HepG2 (cell line): ENCODE data around the gene SPTBN4. TPM values are rescaled to one million over a fixed set of nuclear protein-coding genes. Genes with fewer than 3 reads are reported as not detected.

Experiments
- ATAC-seq: fragments of 200-7000 bp; cut with Tn5 transposase; 3 replicates; pipeline ENCODE4 v1.9.1; 2020; ENCODE audit warnings: mild to moderate bottlenecking, moderate library complexity
- BruUV-seq: library from RNA; stranded (reverse); fragments of 400-500 nt; replicated peaks from 2 replicates; lab custom pipeline; 2021; lab: Mats Ljungman, UMichigan
- CTCF ChIA-PET: fragments of 300-600 bp; formaldehyde crosslinking; extraction: SDS; loops from one replicate; lab custom pipeline; 2021; ENCODE audit warnings: low total read pairs, inconsistent platforms, low intra/inter-chr PET ratio; lab: Yijun Ruan, JAX
- POLR2A ChIA-PET: fragments of 350-600 bp; sonication (Branson Sonifier 250); formaldehyde crosslinking; loops from one replicate; lab custom pipeline; 2020; ENCODE audit warnings: antibody characterized with exemption, inconsistent platforms; lab: Yijun Ruan, JAX
- DNase-seq: peaks from one replicate; pipeline ENCODE4 v3.0.0-alpha.2; 2015; ENCODE audit warnings: low spot score
- FAIRE-seq: peaks from 3 replicates; lab custom pipeline; 2011; peaks lifted over from hg19 to GRCh38; lab: Jason Lieb, UNC
- H2AFZ ChIP-seq: one replicate; pipeline ENCODE4 v1.6.1; 2011; ENCODE audit warnings: low read length, inconsistent platforms
- H3K27ac ChIP-seq: fragments of 300-600 bp; 3 replicates; pipeline ENCODE4 v1.8.0; 2011; ENCODE audit warnings: mixed run types, mild to moderate bottlenecking, mixed read lengths, low read length, inconsistent platforms; ENCODE audit not compliant: insufficient read depth; ENCODE audit errors: extremely low read length
- H3K27me3 ChIP-seq, 2 experiments: fragments of 200-600 bp in 1 of 2; 2 replicates in 1 of 2; 3 replicates in 1 of 2; pipeline versions ENCODE4 v1.6.0 to v1.8.0; 2011; ENCODE audit warnings: low read length in 2 of 2, mild to moderate bottlenecking in 2 of 2, moderate library complexity in 2 of 2, inconsistent platforms in 1 of 2; ENCODE audit not compliant: insufficient read depth in 2 of 2, control insufficient read depth in 1 of 2
- H3K36me3 ChIP-seq, 2 experiments: fragments of 200-600 bp in 1 of 2; replicated peaks in 1 of 2; 2 replicates in 1 of 2; 3 replicates in 1 of 2; pipeline versions ENCODE4 v1.5.1 to v1.8.0; 2011; ENCODE audit warnings: low read length in 2 of 2, inconsistent platforms in 1 of 2; ENCODE audit not compliant: insufficient read depth in 2 of 2, control insufficient read depth in 1 of 2
- H3K4me1 ChIP-seq: 2 replicates; pipeline ENCODE4 v1.5.1; 2012; ENCODE audit warnings: low read length, inconsistent platforms; ENCODE audit not compliant: insufficient read depth
- H3K4me2 ChIP-seq: 2 replicates; pipeline ENCODE4 v1.6.0; 2011; ENCODE audit warnings: low read depth, low read length, inconsistent platforms
- H3K4me3 ChIP-seq, 3 experiments: fragments of 200-600 bp in 1 of 3; sonication (generic), shearing (Covaris generic) in 1 of 3; replicated peaks in 1 of 3; 2 replicates each; pipeline ENCODE4 v1.5.1; 2011 to 2016; ENCODE audit warnings: low read length in 3 of 3, inconsistent platforms in 2 of 3, low read depth in 2 of 3, mild to moderate bottlenecking in 2 of 3, control low read depth in 1 of 3, mixed read lengths in 1 of 3; ENCODE audit not compliant: insufficient read depth in 1 of 3
- H3K79me2 ChIP-seq: one replicate; pipeline ENCODE4 v1.6.1; 2011; ENCODE audit warnings: low read length, inconsistent platforms; ENCODE audit not compliant: insufficient read depth
- H3K9ac ChIP-seq: 2 replicates; pipeline ENCODE4 v1.6.0; 2011; ENCODE audit warnings: mild to moderate bottlenecking, low read depth, low read length, inconsistent platforms; ENCODE audit not compliant: insufficient read depth
- H3K9me3 ChIP-seq: 2 replicates; pipeline ENCODE4 v1.5.1; 2012; ENCODE audit warnings: mild to moderate bottlenecking, low read length
- H4K20me1 ChIP-seq: 2 replicates; pipeline ENCODE4 v1.6.0; 2011; ENCODE audit warnings: inconsistent platforms, mild to moderate bottlenecking, low read length, moderate library complexity; ENCODE audit not compliant: insufficient read depth
- BORCS8-MEF2B ChIP-seq: sonication (generic); formaldehyde crosslinking; IDR thresholded peaks from 2 replicates; pipeline ENCODE4 v1.8.0; 2022; ENCODE audit warnings: mild to moderate bottlenecking, missing genetic modification reagents
- CCAR2 ChIP-seq: fragments of 200-400 bp; formaldehyde crosslinking; optimal IDR thresholded peaks from 2 replicates; pipeline ENCODE3; 2018; ENCODE audit warnings: low read depth, mild to moderate bottlenecking, low read length, moderate library complexity
- DPF2 ChIP-seq: sonication (generic); formaldehyde crosslinking; IDR thresholded peaks from 2 replicates; pipeline ENCODE4 v1.4.0; 2020; ENCODE audit warnings: mild to moderate bottlenecking, low read depth, missing genetic modification reagents, borderline replicate concordance
- GFI1 ChIP-seq: sonication (generic); formaldehyde crosslinking; IDR thresholded peaks from 2 replicates; pipeline ENCODE4 v1.5.0; 2020; ENCODE audit warnings: missing genetic modification reagents, mild to moderate bottlenecking, borderline replicate concordance
- LRRFIP1 ChIP-seq: sonication (generic); formaldehyde crosslinking; conservative IDR thresholded peaks from 2 replicates; pipeline ENCODE4 v1.4.0; 2020; ENCODE audit warnings: missing genetic modification reagents
- PHF20 ChIP-seq: sonication (generic); formaldehyde crosslinking; IDR thresholded peaks from 2 replicates; pipeline ENCODE4 v1.5.0; 2020; ENCODE audit warnings: mild to moderate bottlenecking, missing genetic modification reagents
- SRSF4 ChIP-seq: fragments of 200-400 bp; formaldehyde crosslinking; IDR thresholded peaks from one replicate; pipeline ENCODE4 v1.6.1; 2018; ENCODE audit warnings: mild to moderate bottlenecking, low read depth, low read length, moderate library complexity; ENCODE audit not compliant: poor library complexity, severe bottlenecking
- TBP ChIP-seq: sonication (generic); formaldehyde crosslinking; IDR thresholded peaks from 2 replicates; pipeline ENCODE4 v1.5.0; 2020; ENCODE audit warnings: missing genetic modification reagents
- ZFAT ChIP-seq: sonication (generic); formaldehyde crosslinking; conservative IDR thresholded peaks from 2 replicates; pipeline ENCODE4 v1.8.1; 2023; ENCODE audit warnings: missing genetic modification reagents, inconsistent platforms
- ZNF350 ChIP-seq: sonication (generic); formaldehyde crosslinking; IDR thresholded peaks from 2 replicates; pipeline ENCODE4 v1.4.0; 2020; ENCODE audit warnings: mild to moderate bottlenecking, low read depth, missing genetic modification reagents, borderline replicate concordance
- ZNF703 ChIP-seq: sonication (generic); formaldehyde crosslinking; IDR thresholded peaks from 2 replicates; pipeline ENCODE4 v1.5.1; 2020; ENCODE audit warnings: missing genetic modification reagents, mild to moderate bottlenecking, moderate library complexity, borderline replicate concordance
- WGBS: methylation state at CpG from one replicate; pipeline ENCODE4 v1.1.6; 2017; ENCODE audit warnings: low lambda C conversion rate; 5-methylcytosine and 5-hydroxymethylcytosine counted together
- in situ Hi-C: cut with HindIII; loops from 2 replicates; pipeline ENCODE4 v1.10.0; 2017; ENCODE audit warnings: low pct_unique_long_range_greater_than_20kb; ENCODE audit not compliant: extremely low pct_ligation_motif_present
- intact Hi-C: fragments of 100-400 bp; cut with micrococcal nuclease; formaldehyde crosslinking; loops from one replicate; pipeline ENCODE4 v1.10.0; 2022; ENCODE audit not compliant: unreplicated experiment
- polyA plus RNA-seq, 8 experiments: library from polyadenylated mRNA; depleted of rRNA in 3 of 8; stranded (reverse) in 7 of 8; unstranded in 1 of 8; fragments of >200 nt; fragmentation: Illumina TruSeq in 4 of 8; extraction: Trizol in 4 of 8; gene quantifications; 2 replicates each; pipeline versions ENCODE4 v1.2.1 to v1.2.3, GENCODE V29; 2011 to 2016; ENCODE audit warnings: low read depth in 4 of 8, missing spikeins in 1 of 8, mixed read lengths in 1 of 8; ENCODE audit not compliant: insufficient read depth in 1 of 8
- total RNA-seq, 5 experiments: library from RNA; depleted of rRNA; stranded (reverse); fragments of >200 nt; fragmentation: Illumina TruSeq; extraction: Trizol; gene quantifications; 2 replicates each; pipeline ENCODE4 v1.2.3, GENCODE V29; 2016; ENCODE audit warnings: low read depth in 1 of 5
- TF ChIP-seq, protein P1 (sequence below): sonication (generic); formaldehyde crosslinking; IDR thresholded peaks from 2 replicates; pipeline ENCODE4 v1.8.0; 2022; ENCODE audit warnings: low read depth, missing genetic modification reagents
- TF ChIP-seq, protein P2 (sequence below): sonication (generic); formaldehyde crosslinking; IDR thresholded peaks from 2 replicates; pipeline ENCODE4 v1.4.0; 2020; ENCODE audit warnings: missing genetic modification reagents
- TF ChIP-seq, protein P3 (sequence below): sonication (generic); formaldehyde crosslinking; IDR thresholded peaks from 2 replicates; pipeline ENCODE4 v1.5.0; 2020; ENCODE audit warnings: mild to moderate bottlenecking, low read depth, missing genetic modification reagents, borderline replicate concordance

The SPTBN4 gene
- total and polyA plus RNA-seq, 2 of the 13 experiments (the other 11 are each of a cell fraction or from before 2014, with no cell fraction given), result 0.11 TPM

DNA sequence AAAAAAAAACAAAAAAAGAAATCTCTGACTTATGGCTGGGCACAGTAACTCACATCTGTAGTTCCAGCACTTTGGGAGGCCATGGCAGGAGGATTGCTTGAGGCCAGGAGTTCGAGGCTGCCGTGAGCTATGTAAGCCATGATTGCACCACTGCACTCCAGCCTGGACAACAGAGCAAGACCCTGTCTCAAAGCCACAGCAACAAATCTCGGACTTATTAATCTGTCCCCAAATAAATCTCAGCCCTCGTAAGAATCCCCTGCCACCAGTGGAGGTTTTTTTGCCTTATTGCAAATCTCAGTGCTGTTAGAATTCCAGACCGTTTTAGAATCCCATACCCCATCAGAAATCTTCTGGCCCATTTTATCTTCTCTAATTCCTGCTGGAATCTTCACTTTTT, 114.7 kb downstream of the SPTBN4 start:
- no TSS peak for BruUV-seq
- H4K20me1 ChIP-seq, result no peaks in the 10 kb centered on the region
- in situ Hi-C loops (no loop called here), intact Hi-C loops (no loop called here)
- no peaks in the 10 kb centered on the region for H3K79me2 ChIP-seq
- no peak overlapping the region for H2AFZ ChIP-seq
- WGBS, result 94% methylated on average over 5 of the region's 5 CpGs
- CTCF ChIA-PET, result no interaction called here
- no peak overlapping the region for H3K4me3 ChIP-seq
- no peak overlapping the region for H3K27ac ChIP-seq
- POLR2A ChIA-PET, result interaction anchor here (1.1 to 1.9 kb wide), 2 partner anchors 11 to 22 kb away, joined by 3 to 4 read pairs; no protein-coding TSS in a partner anchor
- TF ChIP-seq ZNF350 (CRISPR knock-in tag) (no peak), TBP (CRISPR knock-in tag) (no peak), CCAR2 (no peak), BORCS8-MEF2B (CRISPR knock-in tag) (no peak), SRSF4 (no peak), PHF20 (CRISPR knock-in tag) (no peak), LRRFIP1 (CRISPR knock-in tag) (no peak), DPF2 (CRISPR knock-in tag) (no peak), ZNF703 (no peak), GFI1 (CRISPR knock-in tag) (no peak), ZFAT (CRISPR knock-in tag) (no peak)
- TF ChIP-seq, protein P1, sequence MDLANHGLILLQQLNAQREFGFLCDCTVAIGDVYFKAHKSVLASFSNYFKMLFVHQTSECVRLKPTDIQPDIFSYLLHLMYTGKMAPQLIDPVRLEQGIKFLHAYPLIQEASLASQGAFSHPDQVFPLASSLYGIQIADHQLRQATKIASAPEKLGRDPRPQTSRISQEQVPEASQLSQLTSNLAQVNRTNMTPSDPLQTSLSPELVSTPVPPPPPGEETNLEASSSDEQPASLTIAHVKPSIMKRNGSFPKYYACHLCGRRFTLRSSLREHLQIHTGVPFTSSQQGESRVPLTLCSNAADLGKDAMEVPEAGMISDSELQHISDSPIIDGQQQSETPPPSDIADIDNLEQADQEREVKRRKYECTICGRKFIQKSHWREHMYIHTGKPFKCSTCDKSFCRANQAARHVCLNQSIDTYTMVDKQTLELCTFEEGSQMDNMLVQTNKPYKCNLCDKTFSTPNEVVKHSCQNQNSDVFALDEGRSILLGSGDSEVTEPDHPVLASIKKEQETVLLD, result no peak
- TF ChIP-seq, protein P2, sequence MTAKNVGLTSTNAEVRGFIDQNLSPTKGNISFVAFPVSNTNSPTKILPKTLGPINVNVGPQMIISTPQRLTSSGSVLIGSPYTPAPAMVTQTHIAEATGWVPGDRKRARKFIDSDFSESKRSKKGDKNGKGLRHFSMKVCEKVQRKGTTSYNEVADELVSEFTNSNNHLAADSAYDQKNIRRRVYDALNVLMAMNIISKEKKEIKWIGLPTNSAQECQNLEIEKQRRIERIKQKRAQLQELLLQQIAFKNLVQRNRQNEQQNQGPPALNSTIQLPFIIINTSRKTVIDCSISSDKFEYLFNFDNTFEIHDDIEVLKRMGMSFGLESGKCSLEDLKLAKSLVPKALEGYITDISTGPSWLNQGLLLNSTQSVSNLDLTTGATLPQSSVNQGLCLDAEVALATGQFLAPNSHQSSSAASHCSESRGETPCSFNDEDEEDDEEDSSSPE (CRISPR knock-in tag), result no peak
- TF ChIP-seq, protein P3, sequence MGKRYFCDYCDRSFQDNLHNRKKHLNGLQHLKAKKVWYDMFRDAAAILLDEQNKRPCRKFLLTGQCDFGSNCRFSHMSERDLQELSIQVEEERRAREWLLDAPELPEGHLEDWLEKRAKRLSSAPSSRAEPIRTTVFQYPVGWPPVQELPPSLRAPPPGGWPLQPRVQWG (CRISPR knock-in tag), result no peak
- no peaks in the 10 kb centered on the region for H3K9me3 ChIP-seq
- no peak overlapping the region for H3K4me2 ChIP-seq
- H3K36me3 ChIP-seq, result 0 out of 5 replicates have a peak, but pooled peaks cover 0 to 1% of the 10 kb centered on the region in 2 experiments
- DNase-seq, result no peak
- H3K4me1 ChIP-seq, result peaks cover 11% of the 10 kb centered on the region
- no peaks in the 10 kb centered on the region for H3K27me3 ChIP-seq
- no peak for ATAC-seq
- no peak overlapping the region for H3K9ac ChIP-seq
- no peak for FAIRE-seq
